Measurements from ENCODE around the gene MGAT5. TPM values are rescaled to one million over a fixed set of nuclear protein-coding genes. Genes with fewer than 3 reads are reported as not detected.

Gene MGAT5
- total RNA-seq, 1 donor from 2014 or later = 54.4 TPM

DNA sequence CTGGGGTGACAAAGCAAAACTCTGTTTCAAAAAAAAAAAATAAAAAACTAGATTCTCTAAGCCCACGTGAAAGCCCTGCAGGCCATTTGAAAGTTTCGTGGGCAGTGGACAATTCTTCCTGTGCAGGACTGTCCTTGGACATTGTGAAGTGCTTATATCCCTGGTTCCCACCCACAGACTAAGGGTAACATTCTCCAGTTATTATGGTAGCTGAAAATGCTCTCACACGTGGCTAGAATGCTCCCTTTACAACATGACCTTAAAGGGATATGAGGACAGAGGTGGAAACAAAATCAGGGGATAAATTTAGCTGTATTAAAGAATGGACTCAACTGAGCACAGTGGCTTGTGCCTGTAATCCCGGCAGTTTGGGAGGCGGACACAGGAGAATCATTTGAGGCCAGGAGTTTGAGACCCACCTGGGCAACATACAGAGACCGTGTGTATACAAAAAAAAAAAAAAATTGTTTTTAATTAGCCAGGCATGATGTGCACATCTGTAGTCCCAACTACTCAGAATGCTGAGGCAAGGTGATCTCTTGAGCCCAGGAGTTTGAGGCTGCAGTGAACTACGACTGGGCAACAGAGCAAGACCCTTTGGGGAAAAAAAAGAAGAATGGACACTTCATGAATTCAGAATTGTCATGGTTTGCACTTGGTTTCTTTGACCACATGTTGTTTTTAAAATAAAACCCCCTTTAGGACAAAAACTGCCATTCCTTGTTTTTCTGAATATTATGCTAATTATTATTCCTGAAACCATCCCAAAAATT, 167.9 kb downstream of the MGAT5 start:
- Histone ChIP-seq H3K9me3 (no peaks in the 10 kb centered on the region), H3K36me3 (peaks cover 27% of the 10 kb centered on the region), H3K4me1 (no peaks in the 10 kb centered on the region), H3K27ac (no peak overlapping the region), H3K4me3 (no peak overlapping the region), H3K27me3 (no peaks in the 10 kb centered on the region)
- TF ChIP-seq, protein P1, sequence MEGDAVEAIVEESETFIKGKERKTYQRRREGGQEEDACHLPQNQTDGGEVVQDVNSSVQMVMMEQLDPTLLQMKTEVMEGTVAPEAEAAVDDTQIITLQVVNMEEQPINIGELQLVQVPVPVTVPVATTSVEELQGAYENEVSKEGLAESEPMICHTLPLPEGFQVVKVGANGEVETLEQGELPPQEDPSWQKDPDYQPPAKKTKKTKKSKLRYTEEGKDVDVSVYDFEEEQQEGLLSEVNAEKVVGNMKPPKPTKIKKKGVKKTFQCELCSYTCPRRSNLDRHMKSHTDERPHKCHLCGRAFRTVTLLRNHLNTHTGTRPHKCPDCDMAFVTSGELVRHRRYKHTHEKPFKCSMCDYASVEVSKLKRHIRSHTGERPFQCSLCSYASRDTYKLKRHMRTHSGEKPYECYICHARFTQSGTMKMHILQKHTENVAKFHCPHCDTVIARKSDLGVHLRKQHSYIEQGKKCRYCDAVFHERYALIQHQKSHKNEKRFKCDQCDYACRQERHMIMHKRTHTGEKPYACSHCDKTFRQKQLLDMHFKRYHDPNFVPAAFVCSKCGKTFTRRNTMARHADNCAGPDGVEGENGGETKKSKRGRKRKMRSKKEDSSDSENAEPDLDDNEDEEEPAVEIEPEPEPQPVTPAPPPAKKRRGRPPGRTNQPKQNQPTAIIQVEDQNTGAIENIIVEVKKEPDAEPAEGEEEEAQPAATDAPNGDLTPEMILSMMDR (IDR thresholded peaks at IDR 0.05) = no peak
- ATAC-seq (no peak), DNase-seq (no peak)
- intact Hi-C loops (cut with DNase I) = no loop called here

DNA sequence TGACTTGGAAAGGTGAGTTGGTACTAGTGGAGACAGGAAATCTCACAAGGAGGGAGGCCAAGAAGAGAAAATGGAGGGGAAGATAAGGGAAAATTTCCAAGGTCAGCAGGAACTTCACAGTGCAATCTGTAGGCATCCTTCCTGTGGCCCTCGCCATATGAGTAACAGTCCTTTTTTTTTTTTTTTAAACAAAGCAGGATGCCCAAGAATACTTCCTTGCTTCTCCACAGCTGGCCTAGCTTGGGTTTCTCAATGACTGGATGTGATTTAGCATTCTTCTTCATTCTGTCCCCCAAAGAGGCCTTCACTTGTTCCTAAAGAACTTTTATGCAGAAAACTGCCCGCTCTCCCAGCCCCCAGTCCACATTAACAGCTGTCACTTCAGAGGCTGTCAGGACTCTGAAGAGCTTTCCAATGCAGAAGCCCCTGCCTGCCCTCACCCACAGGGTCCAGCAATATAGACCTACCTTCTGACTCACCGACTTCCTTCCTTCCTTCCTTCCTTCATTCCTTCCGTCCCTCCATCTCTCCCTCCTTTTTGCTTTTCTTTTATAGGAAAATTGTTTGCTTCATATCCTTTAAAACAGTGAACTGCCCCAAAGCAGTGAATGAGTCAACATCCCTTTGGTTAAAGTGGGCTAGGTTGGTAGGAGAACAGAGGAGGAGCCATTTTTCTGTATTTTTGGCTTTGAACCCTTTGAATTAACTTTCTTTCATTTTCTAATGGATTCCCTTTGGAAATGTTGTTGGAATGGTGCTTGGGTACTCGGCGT, 172.0 kb downstream of the MGAT5 start:
- TF ChIP-seq, protein P1 (IDR thresholded peaks at IDR 0.05) = no peak
- no peak for DNase-seq
- intact Hi-C loops (cut with DNase I) = no loop called here
- H3K36me3 ChIP-seq = peaks cover 19% of the 10 kb centered on the region
- H3K27ac ChIP-seq = no peak overlapping the region
- H3K4me3 ChIP-seq = no peak overlapping the region
- no peaks in the 10 kb centered on the region for H3K4me1 ChIP-seq
- no peaks in the 10 kb centered on the region for H3K9me3 ChIP-seq
- H3K27me3 ChIP-seq = no peaks in the 10 kb centered on the region
- ATAC-seq = no peak

DNA sequence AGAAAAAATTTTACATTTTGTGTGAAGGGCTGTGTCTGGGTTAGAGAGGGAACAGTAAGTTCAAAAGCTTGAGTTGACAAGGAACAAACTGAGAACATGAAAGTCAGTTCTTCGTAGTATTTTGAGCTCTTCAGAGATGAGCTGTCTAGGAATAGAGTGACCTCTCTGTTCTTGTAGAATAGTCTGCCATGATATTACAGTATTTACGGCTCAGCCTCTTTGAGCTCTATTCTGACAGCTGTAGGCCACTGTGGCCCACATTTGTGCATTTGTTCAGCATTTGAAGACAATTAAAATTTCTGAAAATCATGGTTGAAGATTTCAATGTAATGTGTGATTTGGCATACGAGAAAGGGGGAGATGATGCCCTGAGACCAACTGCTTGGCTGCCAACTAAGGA, 172.8 kb downstream of the MGAT5 start:
- no peak for ATAC-seq
- intact Hi-C loops (cut with DNase I) = no loop called here
- H3K36me3 ChIP-seq = peaks cover 19% of the 10 kb centered on the region

DNA sequence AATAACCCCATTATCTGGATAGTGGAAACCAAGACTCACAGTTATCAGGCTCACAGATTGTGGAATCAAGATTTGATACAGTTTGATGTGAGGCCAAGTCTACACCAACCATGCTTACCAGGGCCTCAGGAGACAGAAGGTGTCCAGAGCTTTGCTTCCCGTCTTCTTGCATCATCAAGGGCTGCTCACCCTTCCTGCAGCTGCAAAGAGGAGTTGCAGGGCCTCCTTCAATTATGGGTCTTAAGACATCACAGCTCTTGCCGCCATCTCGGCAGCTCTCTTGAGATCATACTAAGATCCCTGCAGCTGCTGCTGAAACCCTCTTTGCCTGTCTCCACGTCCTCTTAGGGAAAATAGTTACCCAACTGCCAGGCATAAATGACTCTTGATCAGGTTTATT, 176.0 kb downstream of the MGAT5 start:
- H3K9me3 ChIP-seq = no peaks in the 10 kb centered on the region
- DNase-seq = no peak
- peaks cover under 1% of the 10 kb centered on the region for H3K36me3 ChIP-seq
- TF ChIP-seq, protein P1 (IDR thresholded peaks at IDR 0.05) = no peak
- intact Hi-C loops (cut with DNase I) = no loop called here
- H3K4me3 ChIP-seq = no peak overlapping the region
- no peak overlapping the region for H3K27ac ChIP-seq
- no peak for ATAC-seq
- H3K4me1 ChIP-seq = no peaks in the 10 kb centered on the region
- no peaks in the 10 kb centered on the region for H3K27me3 ChIP-seq

More for the DNA sequence above, 172.8 kb downstream of the MGAT5 start:
- Histone ChIP-seq H3K27me3 (no peaks in the 10 kb centered on the region), H3K27ac (no peak overlapping the region), H3K9me3 (no peaks in the 10 kb centered on the region), H3K4me1 (no peaks in the 10 kb centered on the region), H3K4me3 (no peak overlapping the region)
- DNase-seq = no peak
- TF ChIP-seq, protein P1 (IDR thresholded peaks at IDR 0.05) = no peak

DNA sequence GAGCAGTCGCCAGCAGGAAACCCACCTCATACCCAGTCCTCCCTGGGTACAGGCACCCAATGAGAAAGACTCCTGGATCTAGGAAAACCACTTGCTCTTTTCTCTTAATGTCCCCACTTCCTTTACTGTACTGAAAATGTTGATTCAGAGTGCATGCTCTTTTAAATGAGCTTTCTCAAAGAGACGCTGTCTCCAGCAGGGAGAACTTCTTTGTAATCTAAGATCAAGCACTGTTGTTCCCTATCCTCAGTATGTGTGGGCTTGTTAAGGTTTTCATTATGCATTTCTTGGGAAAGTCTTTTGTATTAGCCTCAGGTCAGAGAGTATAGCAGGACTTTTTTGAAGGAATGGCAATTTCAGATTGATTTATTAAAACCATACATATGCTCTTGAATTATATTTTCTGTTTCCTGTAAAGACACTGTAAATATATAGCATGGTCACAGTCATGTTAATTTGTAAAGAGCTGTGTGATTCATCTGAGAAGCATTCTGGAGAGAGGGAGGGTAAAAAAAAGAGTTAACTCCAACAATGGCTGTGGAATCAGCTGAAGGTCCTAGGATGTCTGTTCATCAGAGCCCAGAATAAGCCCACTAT, 178.1 kb downstream of the MGAT5 start:
- intact Hi-C loops (cut with DNase I) = no loop called here
- Histone ChIP-seq H3K27me3 (no peaks in the 10 kb centered on the region), H3K9me3 (no peaks in the 10 kb centered on the region), H3K27ac (no peak overlapping the region), H3K36me3 (peaks cover 8% of the 10 kb centered on the region), H3K4me1 (no peaks in the 10 kb centered on the region), H3K4me3 (no peak overlapping the region)
- ATAC-seq (no peak), DNase-seq (no peak)
- TF ChIP-seq, protein P1 (IDR thresholded peaks at IDR 0.05) = no peak

All from upper lobe of right lung (tissue), 1 donor.